A204.1 (cell line): ENCODE results near the gene ADIPOR2.

Experiments used
- FAIRE-seq: peaks from 2 replicates; lab custom pipeline; 2012; peaks lifted over from hg19 to GRCh38; lab: Jason Lieb, UNC

ADIPOR2 gene

GRCh38 chr12:1776170-1776921 is 85.5 kb downstream of the ADIPOR2 start:
- FAIRE-seq = no peak

GRCh38 chr12:1777798-1778197 is 86.9 kb downstream of the ADIPOR2 start:
- no peak for FAIRE-seq

- no peak for FAIRE-seq
These were observed 88.0 kb downstream of the ADIPOR2 start for GRCh38 chr12:1778911-1779310.

GRCh38 chr12:1779783-1780182 is 88.9 kb downstream of the ADIPOR2 start:
- FAIRE-seq = no peak

- no peak for FAIRE-seq
These were observed 90.9 kb downstream of the ADIPOR2 start for GRCh38 chr12:1781772-1782171.

GRCh38 chr12:1782215-1782614 is 91.3 kb downstream of the ADIPOR2 start:
- FAIRE-seq = no peak

- no peak for FAIRE-seq
These were observed 96.8 kb downstream of the ADIPOR2 start for GRCh38 chr12:1787714-1788113.

GRCh38 chr12:1790444-1790843 is 99.6 kb downstream of the ADIPOR2 start:
- FAIRE-seq = no peak

- FAIRE-seq = peak; percentile 92
These were observed 100.4 kb downstream of the ADIPOR2 start for GRCh38 chr12:1791104-1791841.

- FAIRE-seq = no peak
These were observed 101.5 kb downstream of the ADIPOR2 start for GRCh38 chr12:1792406-1792805.

- no peak for FAIRE-seq
These were observed 102.7 kb downstream of the ADIPOR2 start for GRCh38 chr12:1793426-1794210.

- no peak for FAIRE-seq
These were observed 103.7 kb downstream of the ADIPOR2 start for GRCh38 chr12:1794440-1795090.

- FAIRE-seq = no peak
These were observed 104.4 kb downstream of the ADIPOR2 start for GRCh38 chr12:1795221-1795784.

GRCh38 chr12:1795785-1796514 is 105.1 kb downstream of the ADIPOR2 start:
- FAIRE-seq = no peak

GRCh38 chr12:1796515-1797010 is 105.7 kb downstream of the ADIPOR2 start:
- no peak for FAIRE-seq

GRCh38 chr12:1797011-1797901 is 106.4 kb downstream of the ADIPOR2 start:
- FAIRE-seq = no peak

GRCh38 chr12:1797991-1798640 is 107.2 kb downstream of the ADIPOR2 start:
- FAIRE-seq = no peak

- no peak for FAIRE-seq
These were observed 107.8 kb downstream of the ADIPOR2 start for GRCh38 chr12:1798641-1799020.

- FAIRE-seq = no peak
These were observed 108.4 kb downstream of the ADIPOR2 start for GRCh38 chr12:1799051-1799881.
